ENCODE measurements around the gene BCAS4.

The BCAS4 gene

GRCh38 chr20:50919567-50919966 is 124.7 kb downstream of the BCAS4 start:
- DNase-seq: no peak

DNA sequence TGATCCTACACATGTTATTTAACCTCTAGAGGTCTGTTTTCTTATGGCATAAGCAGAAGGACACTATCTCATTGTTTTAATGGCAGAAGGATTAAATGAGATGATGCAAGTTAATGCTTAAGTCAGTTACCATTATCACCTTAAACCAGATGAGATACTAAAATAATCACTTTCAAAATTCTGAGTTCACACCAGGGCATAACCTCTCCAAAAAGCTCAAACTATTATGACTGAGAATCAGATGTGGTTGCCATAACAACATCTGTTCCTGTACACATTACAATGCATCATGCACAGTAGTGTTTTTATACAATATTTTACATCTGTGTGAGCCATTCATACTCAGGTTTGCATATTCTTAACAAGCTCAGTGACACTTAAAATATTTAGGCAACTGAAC is 126.1 kb downstream of the BCAS4 start:
- no peak for DNase-seq

DNA sequence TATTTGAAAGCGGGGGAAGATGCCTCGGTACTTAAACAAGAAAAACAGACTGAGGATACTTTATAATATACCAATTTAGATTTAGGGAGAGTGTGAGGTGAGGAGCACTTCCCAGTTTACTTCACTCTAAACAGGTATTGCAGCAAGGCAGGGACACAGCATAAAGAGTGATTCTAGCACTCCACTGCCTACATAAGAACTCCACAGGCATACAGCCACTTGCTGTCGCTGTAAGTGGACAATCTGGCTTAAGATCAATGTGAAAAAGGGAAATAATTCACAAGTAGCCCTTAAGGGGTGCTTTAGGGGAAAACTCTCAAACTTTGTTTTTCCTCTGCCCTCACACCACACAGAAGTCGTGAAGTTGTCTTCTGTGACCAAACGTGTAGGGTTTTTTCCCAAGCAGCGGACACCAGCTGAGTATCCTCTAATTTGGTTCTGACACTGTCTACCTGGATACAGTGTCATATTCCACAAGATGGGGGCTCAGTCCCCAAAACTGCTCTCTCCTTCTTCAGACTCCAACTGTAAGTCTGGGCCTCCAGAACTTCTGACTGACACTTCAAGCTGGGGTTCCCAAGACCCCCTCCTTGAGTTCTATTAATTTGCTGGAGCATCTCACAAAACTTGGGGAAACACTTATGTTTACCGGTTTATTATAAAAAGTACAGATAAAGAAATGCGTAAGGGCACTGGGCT is 127.1 kb downstream of the BCAS4 start:
- no peak for DNase-seq

GRCh38 chr20:50924261-50924920 is 129.5 kb downstream of the BCAS4 start:
- DNase-seq: no peak

GRCh38 chr20:50926530-50926929 is 131.7 kb downstream of the BCAS4 start:
- DNase-seq: no peak

Data from NCI-H526 treated with DMSO at 0.1 percent for 48 hours (cell line).